ENCODE data around the gene GALNT18. TPM values are rescaled to one million over a fixed set of nuclear protein-coding genes. Genes with fewer than 3 reads are reported as not detected.

Gene GALNT18
- total RNA-seq, 2 donors from 2014 or later: 20.1 to 21.5 TPM

- ATAC-seq (peak in 1 of 2 donors; percentile 27), DNase-seq (no peak)
- intact Hi-C loops (cut with DNase I): no loop called here
These were observed 358.4 kb downstream of the GALNT18 start for GRCh38 chr11:11263238-11264005.

DNA sequence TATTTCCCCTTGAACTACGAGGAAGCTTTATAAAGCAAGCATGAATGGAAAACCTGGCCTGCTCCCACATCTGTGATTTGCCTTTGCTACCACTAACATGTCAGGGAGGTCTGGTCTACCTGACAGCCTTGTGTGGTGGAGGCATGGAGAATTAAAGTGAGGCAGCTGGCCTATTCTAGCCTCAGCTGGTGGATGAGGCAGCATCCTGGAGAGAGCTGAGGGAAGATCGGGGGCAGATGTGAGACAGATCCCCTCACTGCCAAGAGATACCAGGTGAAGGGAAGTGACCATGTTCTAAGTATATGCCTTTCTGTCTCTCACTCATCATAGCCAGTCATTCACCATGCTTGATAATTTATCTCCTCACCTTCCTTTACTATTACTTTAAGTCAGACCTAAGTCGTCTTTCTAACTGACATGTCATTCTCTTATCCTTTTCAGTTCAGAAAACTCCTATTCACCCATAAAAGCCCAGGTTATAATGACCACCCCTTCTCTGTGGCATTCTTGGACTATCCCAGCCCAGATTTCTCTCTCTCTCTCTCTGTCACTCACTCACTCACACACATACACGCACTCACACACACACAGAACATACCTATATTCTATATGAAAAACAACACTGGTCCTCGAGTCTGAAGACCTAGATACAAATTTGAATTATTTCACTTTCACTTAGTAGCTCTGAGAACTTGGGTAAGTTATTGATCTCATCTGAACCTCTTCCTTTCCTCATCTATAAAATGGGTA lies 359.5 kb downstream of the GALNT18 start:
- DNase-seq (no peak), ATAC-seq (no peak)
- intact Hi-C loops (cut with DNase I): no loop called here

- no peak for ATAC-seq
- intact Hi-C loops (cut with DNase I): no loop called here
- DNase-seq: no peak
These were observed 360.2 kb downstream of the GALNT18 start for GRCh38 chr11:11261629-11262028.

- DNase-seq (no peak), ATAC-seq (no peak)
- intact Hi-C loops (cut with DNase I): no loop called here
These were observed 360.9 kb downstream of the GALNT18 start for GRCh38 chr11:11260903-11261302.

- intact Hi-C loops (cut with DNase I): no loop called here
- no peak for DNase-seq
- no peak for ATAC-seq
These were observed 367.8 kb downstream of the GALNT18 start for GRCh38 chr11:11253995-11254394.

DNA sequence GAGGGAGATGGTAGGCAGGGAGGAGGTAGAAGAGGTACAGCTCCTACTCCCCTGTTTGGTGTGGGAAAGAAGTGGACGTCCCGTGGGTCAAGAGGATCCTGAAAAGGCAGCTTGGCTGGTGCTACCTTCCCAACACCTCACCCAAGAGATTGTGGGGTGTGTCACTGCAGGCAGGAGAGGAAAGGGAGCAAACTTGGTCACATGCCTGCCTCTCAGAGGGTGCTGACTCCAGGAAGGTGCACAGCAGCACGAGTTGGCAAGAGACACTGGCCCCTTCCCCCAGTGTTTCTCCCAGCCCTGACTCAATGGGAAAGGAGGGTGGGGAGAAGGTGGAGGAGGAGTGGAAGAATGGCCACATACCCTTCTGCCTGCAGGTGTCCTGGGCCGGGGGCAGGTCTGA lies 368.3 kb downstream of the GALNT18 start:
- ATAC-seq (no peak), DNase-seq (no peak)
- intact Hi-C loops (cut with DNase I): no loop called here

GRCh38 chr11:11252403-11252802 lies 369.4 kb downstream of the GALNT18 start:
- ATAC-seq (no peak), DNase-seq (no peak)
- intact Hi-C loops (cut with DNase I): no loop called here

DNA sequence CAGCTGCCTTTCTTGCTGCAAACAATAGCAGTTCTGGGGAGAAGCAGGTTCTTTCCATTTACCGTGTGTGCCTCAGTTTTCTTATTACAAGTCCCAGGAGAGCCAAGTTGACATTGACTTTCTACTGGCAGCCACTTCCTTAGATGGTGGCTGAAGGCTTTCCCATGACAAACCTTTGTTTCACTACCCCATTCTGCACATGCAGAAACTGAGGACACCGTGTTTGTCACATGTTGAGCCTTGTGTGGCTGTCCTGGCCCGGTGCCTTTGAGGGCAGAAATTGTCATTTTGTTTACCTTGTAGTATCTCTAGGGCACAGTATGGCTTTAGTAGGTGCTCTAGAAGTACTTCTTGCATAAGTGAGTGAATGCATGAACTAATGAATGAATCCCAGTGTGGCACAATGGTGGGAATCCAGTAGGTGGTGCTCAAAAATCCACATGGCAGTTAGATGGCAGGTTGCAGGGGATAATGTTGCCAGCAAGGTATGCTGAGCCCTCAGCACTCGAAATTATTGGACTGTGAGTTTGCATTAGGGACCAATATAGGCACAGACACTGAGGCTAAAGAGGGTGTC lies 370.3 kb downstream of the GALNT18 start:
- DNase-seq (no peak), ATAC-seq (no peak)
- intact Hi-C loops (cut with DNase I): no loop called here

- intact Hi-C loops (cut with DNase I): no loop called here
- no peak for ATAC-seq
- DNase-seq: no peak
These were observed 371.3 kb downstream of the GALNT18 start for GRCh38 chr11:11250470-11250869.

- no peak for ATAC-seq
- no peak for DNase-seq
- intact Hi-C loops (cut with DNase I): no loop called here
These were observed 374.2 kb downstream of the GALNT18 start for GRCh38 chr11:11247576-11247975.

DNA sequence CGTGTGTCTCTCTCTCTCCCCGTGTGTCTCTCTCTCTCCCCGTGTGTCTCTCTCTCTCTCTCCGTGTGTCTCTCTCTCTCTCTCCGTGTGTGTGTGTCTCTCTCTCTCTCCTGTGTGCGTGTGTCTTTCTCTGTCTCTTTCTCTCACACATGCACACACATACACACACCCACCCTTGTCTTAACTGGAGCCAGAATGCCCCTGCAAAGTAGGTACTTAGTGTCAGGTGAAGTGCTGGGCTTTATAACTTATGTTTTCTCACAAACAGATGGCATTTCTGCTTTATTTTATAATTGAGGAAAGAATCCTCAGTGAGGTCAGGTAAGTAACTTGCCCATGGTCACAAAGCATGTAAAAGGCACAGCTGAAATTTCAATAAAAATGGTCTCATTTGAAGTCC lies 374.7 kb downstream of the GALNT18 start:
- ATAC-seq (no peak), DNase-seq (no peak)
- intact Hi-C loops (cut with DNase I): no loop called here

DNA sequence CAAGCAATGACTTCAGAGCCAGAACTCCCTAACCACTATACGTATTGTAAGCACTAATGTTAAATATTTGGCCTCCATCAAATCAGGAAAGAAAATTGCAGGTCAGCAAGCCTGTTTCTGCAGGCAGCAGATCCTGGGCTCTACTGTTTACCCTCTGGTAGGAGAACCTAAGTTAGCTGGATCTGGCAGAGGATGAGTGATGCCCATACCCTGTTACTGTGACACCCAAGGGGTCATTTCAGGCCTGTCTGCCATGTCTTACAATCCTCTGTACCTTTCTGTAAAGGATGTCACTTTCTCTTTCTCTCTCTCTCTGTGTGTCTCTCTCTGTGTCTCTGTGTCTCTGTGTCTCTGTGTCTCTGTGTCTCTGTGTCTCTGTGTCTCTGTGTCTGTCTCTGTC lies 375.6 kb downstream of the GALNT18 start:
- intact Hi-C loops (cut with DNase I): no loop called here
- DNase-seq (no peak), ATAC-seq (no peak)

DNA sequence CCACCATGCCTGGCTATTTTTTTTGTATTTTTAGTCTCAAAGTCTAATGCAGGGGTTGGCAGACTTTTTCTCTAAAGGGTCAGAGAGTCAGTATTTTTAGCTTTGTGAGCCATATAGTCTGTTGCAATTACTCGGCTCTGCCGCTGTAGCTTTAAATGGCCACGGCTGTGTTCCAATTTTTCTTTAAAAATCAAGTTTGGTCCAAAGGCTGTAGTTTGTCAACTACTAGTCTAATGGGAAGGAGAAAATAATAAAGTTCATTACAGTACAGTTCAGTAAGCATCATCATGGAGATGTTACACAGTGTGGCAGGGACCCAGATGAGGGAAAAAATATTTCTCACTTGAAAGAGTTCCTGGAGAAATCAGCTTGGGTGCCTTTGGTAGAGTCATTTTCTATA lies 376.4 kb downstream of the GALNT18 start:
- no peak for ATAC-seq
- intact Hi-C loops (cut with DNase I): no loop called here
- DNase-seq: no peak

DNA sequence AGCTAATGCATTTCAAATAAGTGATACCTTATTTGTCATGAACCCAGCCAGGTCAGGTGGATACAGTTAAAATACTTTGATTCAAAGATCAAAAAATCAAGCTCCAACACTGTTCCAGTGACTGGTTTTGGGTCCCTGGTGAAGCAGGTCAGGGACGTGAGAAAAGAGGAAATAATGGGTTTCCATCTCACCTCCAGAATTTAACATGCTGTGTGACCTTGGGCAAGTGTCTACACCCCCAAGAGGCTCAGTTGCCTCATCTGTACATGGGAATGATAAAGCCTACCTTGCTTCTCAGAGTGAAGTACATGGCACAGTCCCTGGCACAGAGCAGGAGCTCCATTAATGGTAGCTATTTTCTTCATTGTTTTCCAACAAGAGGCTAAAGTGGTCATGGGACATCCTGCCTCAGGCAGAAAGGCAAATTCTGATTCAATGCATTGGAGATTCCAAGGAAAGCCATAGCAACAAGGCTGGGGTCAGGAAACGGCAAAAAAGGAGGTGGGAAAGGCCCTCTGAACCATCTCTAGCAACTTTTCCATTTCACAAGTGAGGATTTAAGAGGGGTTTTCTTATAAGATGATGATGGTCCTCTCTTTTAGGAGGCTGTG lies 377.2 kb downstream of the GALNT18 start:
- intact Hi-C loops (cut with DNase I): no loop called here
- DNase-seq (no peak), ATAC-seq (no peak)

- intact Hi-C loops (cut with DNase I): no loop called here
- DNase-seq (peak; percentile 57), ATAC-seq (peak; percentile 75 to 77)
These were observed 378.0 kb downstream of the GALNT18 start for GRCh38 chr11:11243590-11244469.

- peak; percentile 82 to 85 for ATAC-seq
- peak; percentile 69 for DNase-seq
- intact Hi-C loops (cut with DNase I): no loop called here
These were observed 378.6 kb downstream of the GALNT18 start for GRCh38 chr11:11243209-11243589.

- ATAC-seq: no peak
These were observed 380.5 kb downstream of the GALNT18 start for GRCh38 chr11:11241284-11241683.

GRCh38 chr11:11239959-11240358 lies 381.8 kb downstream of the GALNT18 start:
- ATAC-seq (no peak), DNase-seq (no peak)
- intact Hi-C loops (cut with DNase I): no loop called here

More at GRCh38 chr11:11241284-11241683, 380.5 kb downstream of the GALNT18 start:
- intact Hi-C loops (cut with DNase I): no loop called here
- DNase-seq: no peak

Measured in left cardiac atrium (tissue), 4 donors.